ENCODE data around the gene RNF157.
"Not testable (repeated sequence)": the region's sequence is repeated elsewhere in the genome, so short reads cannot be mapped to it uniquely, and the experiment has no call there.

Gene RNF157

DNA sequence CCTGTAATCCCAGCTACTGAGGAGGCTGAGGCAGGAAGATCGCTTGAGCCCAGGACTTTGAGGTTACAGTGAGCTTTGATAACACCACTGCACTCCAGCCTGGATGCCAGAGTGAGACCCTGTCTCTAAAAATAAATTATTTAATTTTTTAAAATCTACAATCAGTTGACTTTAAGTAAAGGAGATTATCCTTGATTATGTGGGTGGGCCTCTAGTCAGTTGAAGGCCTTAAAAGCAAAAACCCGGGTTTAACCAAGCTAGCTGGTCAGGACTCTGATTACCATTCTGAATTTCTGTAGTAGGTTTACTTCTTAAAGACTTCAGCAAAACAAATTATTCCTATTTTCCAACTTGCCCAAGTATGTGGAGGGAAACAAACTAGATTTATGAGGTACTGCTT lies 4.4 kb downstream of the RNF157 start:
- Histone ChIP-seq H4K20me1 (peaks cover 0 to 4% (median 0%) of the 10 kb centered on the region in 11 experiments; a peak in 1 of 22 replicates), H3K9me3 (replicated peaks in 1 of 11) (peaks cover 0 to 7% (median 0%) of the 10 kb centered on the region in 11 experiments; a peak in 1 of 22 replicates), H3K27me3 (peaks cover 27 to 43% (median 39%) of the 10 kb centered on the region in 11 experiments), H3K27ac (no peak overlapping the region), H3K9ac (no peak overlapping the region), H3K4me1 (peaks cover 0 to 3% (median 3%) of the 10 kb centered on the region in 10 experiments; a peak in 12 of 20 replicates), H3K36me3 (no peaks in the 10 kb centered on the region), H3K4me2 (no peak overlapping the region), H3K4me3 (no peak overlapping the region)
- TF ChIP-seq Cebpa-rat (IDR thresholded peaks at IDR 0.05), result no peak

DNA sequence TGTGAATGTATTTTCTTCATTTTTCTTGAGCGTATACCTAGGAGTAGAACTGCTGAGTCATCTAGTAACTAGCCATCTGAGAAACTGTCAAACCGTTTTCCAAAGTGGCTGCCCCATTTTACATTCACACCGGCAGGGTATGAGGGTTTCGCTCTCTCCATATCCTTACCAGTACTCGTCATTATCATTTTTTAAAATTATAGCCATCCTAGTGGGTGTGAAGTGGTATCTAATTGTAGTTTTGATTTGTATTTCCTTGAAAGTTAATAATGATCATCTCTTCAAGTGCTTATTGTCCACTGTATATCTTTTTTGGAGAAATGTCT lies 6.0 kb downstream of the RNF157 start:
- Histone ChIP-seq H3K36me3 (no peaks in the 10 kb centered on the region), H3K27ac (no peak overlapping the region), H3K27me3 (peaks cover 12 to 30% (median 23%) of the 10 kb centered on the region in 11 experiments), H4K20me1 (no peaks in the 10 kb centered on the region; a peak in 1 of 22 replicates), H3K9me3 (replicated peaks in 1 of 11) (no peaks in the 10 kb centered on the region; a peak in 1 of 22 replicates), H3K9ac (no peak overlapping the region), H3K4me1 (no peaks in the 10 kb centered on the region), H3K4me2 (no peak overlapping the region), H3K4me3 (no peak overlapping the region)
- no peak for TF ChIP-seq Cebpa-rat (IDR thresholded peaks at IDR 0.05)

DNA sequence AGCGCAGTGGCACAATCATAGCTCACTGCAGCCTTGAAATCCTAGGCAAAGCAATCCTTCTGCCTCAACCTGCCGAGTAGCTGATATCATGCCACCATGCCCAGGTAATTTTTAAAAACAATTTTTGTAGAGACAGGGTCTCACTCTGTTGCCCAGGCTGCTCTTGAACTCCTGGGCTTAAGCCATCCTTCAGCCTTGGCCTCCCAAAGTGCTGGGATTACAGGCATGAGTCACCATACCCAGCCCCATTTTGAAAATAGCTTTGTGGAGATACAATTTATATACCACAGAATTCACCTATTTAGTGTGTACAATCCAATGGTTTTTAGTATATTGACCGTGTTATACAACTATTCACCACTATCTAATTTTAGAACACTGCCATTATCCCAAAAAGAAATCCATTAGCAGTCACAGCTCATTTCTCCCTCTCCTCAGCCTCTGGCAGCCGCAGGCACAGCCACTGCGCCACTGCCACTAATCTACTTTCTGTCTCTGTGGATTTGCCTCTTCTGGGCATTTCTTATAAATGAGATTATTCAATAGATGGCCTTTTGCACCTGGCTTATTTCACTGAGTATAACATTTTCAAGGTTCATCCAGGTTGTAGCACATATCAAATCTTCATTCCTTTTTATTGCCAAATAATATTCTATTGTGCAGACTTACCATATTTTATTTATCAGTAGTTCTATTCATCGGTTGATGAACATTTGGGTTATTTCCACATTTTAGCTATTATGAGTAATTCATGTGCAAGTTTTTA lies 6.5 kb downstream of the RNF157 start:
- no peak overlapping the region for H3K27ac ChIP-seq

DNA sequence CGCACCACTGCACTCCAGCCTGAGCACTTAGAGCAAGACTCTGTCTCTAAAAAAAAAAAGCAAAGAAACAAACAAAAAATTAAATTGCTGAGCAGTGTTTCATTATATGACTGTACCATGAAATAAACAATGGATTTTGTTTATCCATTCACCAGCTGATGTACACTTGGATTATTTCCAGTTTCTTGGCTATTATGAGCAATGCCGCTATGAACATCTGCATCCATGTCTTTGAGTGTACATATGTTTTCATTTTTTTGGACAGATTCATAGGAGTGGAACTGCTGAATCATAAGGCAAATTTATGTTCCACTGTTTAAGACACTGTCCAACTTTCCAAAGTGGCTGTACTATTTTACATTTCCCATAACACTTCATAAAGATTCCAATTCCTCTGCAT lies 8.0 kb downstream of the RNF157 start:
- Histone ChIP-seq H3K9ac (no peak overlapping the region), H3K4me2 (no peak overlapping the region)
- no peak for TF ChIP-seq Cebpa-rat (IDR thresholded peaks at IDR 0.05)

More for the DNA sequence above, 6.5 kb downstream of the RNF157 start:
- no peaks in the 10 kb centered on the region; a peak in 1 of 22 replicates for H3K9me3 ChIP-seq (replicated peaks in 1 of 11)
- no peak overlapping the region for H3K4me2 ChIP-seq
- no peak overlapping the region for H3K4me3 ChIP-seq
- no peaks in the 10 kb centered on the region for H3K36me3 ChIP-seq
- no peaks in the 10 kb centered on the region for H4K20me1 ChIP-seq
- peaks cover 7 to 24% (median 18%) of the 10 kb centered on the region in 11 experiments for H3K27me3 ChIP-seq
- H3K4me1 ChIP-seq, result no peaks in the 10 kb centered on the region
- no peak overlapping the region for H3K9ac ChIP-seq
- no peak for TF ChIP-seq Cebpa-rat (IDR thresholded peaks at IDR 0.05)

DNA sequence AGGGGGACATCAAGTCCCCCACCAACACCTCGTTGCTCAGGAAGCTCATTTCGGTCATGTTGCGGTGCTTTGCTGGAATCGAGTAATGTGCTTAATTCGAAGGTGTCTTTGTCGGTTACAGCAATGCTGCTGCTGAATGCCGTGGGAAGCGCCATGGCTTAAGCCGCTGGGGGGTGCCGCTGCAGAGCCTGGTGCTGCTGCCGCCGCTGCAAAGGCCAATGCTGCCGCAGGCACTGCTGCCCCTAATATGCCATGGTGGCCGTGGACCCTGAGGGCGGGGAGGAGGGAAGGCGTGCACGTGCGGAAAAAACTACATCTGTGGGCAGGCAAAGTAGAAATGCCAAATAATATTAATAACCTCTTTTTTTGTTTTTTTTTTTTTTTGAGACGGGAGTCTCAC lies 13.5 kb downstream of the RNF157 start:
- not testable (repeated sequence) for H4K20me1 ChIP-seq; H3K4me1 ChIP-seq; H3K4me3 ChIP-seq; H3K36me3 ChIP-seq; H3K9me3 ChIP-seq (replicated peaks in 1 of 11); H3K9ac ChIP-seq; H3K4me2 ChIP-seq; H3K27me3 ChIP-seq; H3K27ac ChIP-seq

More for the DNA sequence above, 8.0 kb downstream of the RNF157 start:
- H3K27ac ChIP-seq, result no peak overlapping the region
- no peaks in the 10 kb centered on the region for H3K36me3 ChIP-seq
- H3K4me1 ChIP-seq, result no peaks in the 10 kb centered on the region
- no peaks in the 10 kb centered on the region for H4K20me1 ChIP-seq
- no peaks in the 10 kb centered on the region; a peak in 1 of 22 replicates for H3K9me3 ChIP-seq (replicated peaks in 1 of 11)
- peaks cover 0 to 10% (median 4%) of the 10 kb centered on the region in 11 experiments; a peak in 18 of 22 replicates for H3K27me3 ChIP-seq
- H3K4me3 ChIP-seq, result no peak overlapping the region

DNA sequence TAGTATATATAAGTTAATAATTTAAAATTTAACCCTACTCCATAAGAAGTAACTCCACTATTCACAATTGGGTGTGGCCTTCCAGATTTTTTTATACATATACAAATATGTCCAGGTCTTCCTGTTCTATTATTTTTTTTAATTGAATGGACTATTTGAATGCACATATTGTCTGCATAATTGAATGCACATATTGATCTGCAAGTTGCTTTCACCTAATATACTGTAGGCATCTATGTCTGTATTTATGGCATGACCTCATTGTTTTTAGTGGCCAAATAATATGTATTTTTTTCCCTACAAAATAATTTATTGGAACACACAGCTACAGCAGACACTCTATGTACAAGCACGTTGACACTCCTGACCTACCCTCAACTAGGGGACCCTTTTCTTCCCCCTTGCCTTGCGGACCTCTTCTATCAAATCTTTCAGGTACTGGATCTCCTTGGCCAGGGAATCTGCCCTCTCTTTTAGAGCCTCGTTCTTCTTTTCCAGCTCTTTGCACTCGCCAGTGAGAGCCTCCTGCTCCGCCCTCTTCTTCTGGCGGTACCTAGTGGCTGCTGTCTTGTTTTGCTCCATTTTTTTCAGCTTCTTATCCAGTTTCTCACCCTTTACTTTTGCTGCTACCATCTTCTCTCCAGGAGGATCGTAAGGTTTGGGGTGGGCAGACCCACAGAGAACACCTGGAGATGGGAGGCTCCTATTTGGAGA lies 14.8 kb downstream of the RNF157 start:
- H3K36me3 ChIP-seq; H3K9me3 ChIP-seq (replicated peaks in 1 of 11); H3K4me2 ChIP-seq; H4K20me1 ChIP-seq; H3K4me1 ChIP-seq; H3K9ac ChIP-seq; H3K4me3 ChIP-seq; H3K27ac ChIP-seq; H3K27me3 ChIP-seq: not testable (repeated sequence)

DNA sequence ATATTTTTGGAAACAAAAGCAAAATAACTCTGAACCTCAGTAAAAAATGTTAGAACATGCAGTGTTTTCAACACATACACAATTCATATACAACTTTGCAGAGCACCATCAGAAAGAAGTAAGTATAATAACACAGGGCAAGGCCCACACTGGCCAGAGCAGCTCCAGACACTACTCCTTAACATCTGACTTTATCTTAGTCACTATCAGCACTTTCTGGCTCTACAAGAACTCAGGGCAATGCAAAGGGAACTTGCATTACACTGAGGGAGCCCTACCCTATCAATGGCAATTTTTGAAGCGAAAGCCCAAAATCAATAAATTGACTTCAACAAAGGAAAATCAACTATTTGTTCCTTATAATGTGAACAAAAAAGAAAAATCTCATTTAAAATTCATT lies 16.5 kb downstream of the RNF157 start:
- no peaks in the 10 kb centered on the region for H3K9me3 ChIP-seq (replicated peaks in 1 of 11)
- no peak overlapping the region for H3K4me2 ChIP-seq
- H3K9ac ChIP-seq, result no peak overlapping the region
- TF ChIP-seq Cebpa-rat (IDR thresholded peaks at IDR 0.05), result no peak
- H3K4me1 ChIP-seq, result no peaks in the 10 kb centered on the region
- H3K4me3 ChIP-seq, result no peak overlapping the region
- no peaks in the 10 kb centered on the region for H3K36me3 ChIP-seq
- no peaks in the 10 kb centered on the region for H3K27me3 ChIP-seq
- no peaks in the 10 kb centered on the region for H4K20me1 ChIP-seq
- no peak overlapping the region for H3K27ac ChIP-seq

DNA sequence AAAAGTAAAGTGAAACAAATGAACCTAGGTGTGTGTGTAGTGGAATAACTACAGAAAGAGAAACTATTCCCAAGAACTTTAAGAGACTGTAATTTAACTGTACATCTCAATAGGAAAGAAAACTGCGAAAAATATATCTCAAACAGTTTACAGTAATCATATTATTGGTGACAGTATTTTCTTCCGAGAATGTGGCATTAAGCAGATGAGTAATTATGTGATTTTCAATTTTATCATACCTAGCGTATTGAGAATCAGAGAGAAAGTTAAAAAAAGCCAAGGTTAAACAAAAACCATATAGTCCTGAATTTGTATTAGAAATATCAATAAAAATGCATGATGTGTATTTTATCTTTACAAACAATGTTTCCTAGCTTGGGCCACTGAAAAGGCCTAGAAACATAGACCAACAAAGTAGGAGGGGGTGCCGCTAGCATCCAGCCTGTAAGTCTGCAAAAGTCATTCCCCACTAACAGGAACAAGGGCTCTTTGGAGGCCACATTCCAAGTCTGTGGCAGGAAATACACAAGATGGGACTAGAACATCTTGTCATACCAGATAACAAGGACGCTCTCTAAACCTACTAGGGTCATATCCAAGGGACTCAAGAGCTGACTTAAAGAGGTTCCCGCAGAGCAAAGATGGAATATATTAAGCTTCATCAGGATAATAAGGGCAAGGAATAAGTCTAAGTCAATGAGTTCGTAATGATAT lies 20.5 kb downstream of the RNF157 start:
- H3K36me3 ChIP-seq, result no peaks in the 10 kb centered on the region
- H4K20me1 ChIP-seq, result no peaks in the 10 kb centered on the region
- no peak overlapping the region for H3K27ac ChIP-seq
- TF ChIP-seq Cebpa-rat (IDR thresholded peaks at IDR 0.05), result no peak
- no peak overlapping the region for H3K4me2 ChIP-seq
- no peak overlapping the region for H3K4me3 ChIP-seq
- H3K9ac ChIP-seq, result no peak overlapping the region
- H3K9me3 ChIP-seq (replicated peaks in 1 of 11), result no peaks in the 10 kb centered on the region
- no peaks in the 10 kb centered on the region for H3K4me1 ChIP-seq
- no peaks in the 10 kb centered on the region for H3K27me3 ChIP-seq

DNA sequence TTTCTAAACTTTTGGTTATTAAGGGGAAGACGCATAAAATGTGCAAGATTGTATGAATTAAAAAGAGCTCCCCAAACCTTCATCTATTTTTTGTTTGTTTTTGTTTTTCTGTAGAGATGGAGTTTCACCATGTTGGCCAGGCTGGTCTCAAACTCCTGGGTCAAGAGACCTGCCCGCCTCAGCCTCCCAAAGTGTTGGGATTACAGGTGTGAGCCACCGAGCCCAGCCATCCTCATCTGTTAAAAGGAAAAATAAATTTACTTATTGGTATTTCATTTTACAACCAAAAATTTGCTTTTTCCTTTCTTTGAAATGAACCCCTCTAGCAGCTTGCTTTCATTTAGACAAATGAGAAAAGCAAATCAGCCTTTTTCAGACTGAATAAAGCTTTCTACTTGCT lies 23.2 kb downstream of the RNF157 start:
- no peak overlapping the region for H3K4me2 ChIP-seq
- peaks cover 0 to 9% (median 8%) of the 10 kb centered on the region in 10 experiments; a peak in 15 of 20 replicates for H3K4me1 ChIP-seq
- no peaks in the 10 kb centered on the region for H3K9me3 ChIP-seq (replicated peaks in 1 of 11)
- TF ChIP-seq Cebpa-rat (IDR thresholded peaks at IDR 0.05), result no peak
- H4K20me1 ChIP-seq, result no peaks in the 10 kb centered on the region
- H3K27ac ChIP-seq, result no peak overlapping the region
- H3K36me3 ChIP-seq, result no peaks in the 10 kb centered on the region
- no peaks in the 10 kb centered on the region for H3K27me3 ChIP-seq
- no peak overlapping the region for H3K9ac ChIP-seq
- no peak overlapping the region for H3K4me3 ChIP-seq
